Hypothalamus (tissue), 51 donors: Measurements from ENCODE around the gene PFKFB4.
"Not testable (repeated sequence)": the region's sequence is repeated elsewhere in the genome, so short reads cannot be mapped to it uniquely, and the experiment has no call there.

Source experiments
- DNase-seq, 51 donors: peaks; one replicate each; lab custom pipeline; 2025; lab: John Stamatoyannopoulos, UW

The PFKFB4 gene

GRCh38 chr3:48536785-48537184, 19.8 kb downstream of the PFKFB4 start:
- no peak for DNase-seq

- DNase-seq = no peak
These were observed 20.5 kb downstream of the PFKFB4 start for GRCh38 chr3:48536116-48536515.

- no peak for DNase-seq
These were observed 21.0 kb downstream of the PFKFB4 start for GRCh38 chr3:48535578-48535977.

GRCh38 chr3:48532977-48533337, 23.6 kb downstream of the PFKFB4 start:
- no peak for DNase-seq

GRCh38 chr3:48532271-48532976, 24.2 kb downstream of the PFKFB4 start:
- peak in 9 of 51 donors; percentile 5 to 74 (median 21) for DNase-seq

GRCh38 chr3:48530701-48531100, 25.9 kb downstream of the PFKFB4 start:
- DNase-seq = not testable (repeated sequence)

- DNase-seq = no peak
These were observed 27.8 kb downstream of the PFKFB4 start for GRCh38 chr3:48528754-48529153.

- DNase-seq = no peak
These were observed 28.6 kb downstream of the PFKFB4 start for GRCh38 chr3:48528048-48528447.

- no peak for DNase-seq
These were observed 31.6 kb downstream of the PFKFB4 start for GRCh38 chr3:48524970-48525369.

- no peak for DNase-seq
These were observed 35.0 kb downstream of the PFKFB4 start for GRCh38 chr3:48521635-48522034.

- no peak for DNase-seq
These were observed 37.3 kb downstream of the PFKFB4 start for GRCh38 chr3:48519277-48519643.

GRCh38 chr3:48518638-48519276, 37.8 kb downstream of the PFKFB4 start:
- no peak for DNase-seq

- DNase-seq = no peak
These were observed 38.5 kb downstream of the PFKFB4 start for GRCh38 chr3:48518069-48518468.

GRCh38 chr3:48516571-48516970, 40.0 kb downstream of the PFKFB4 start:
- no peak for DNase-seq

- DNase-seq = no peak
These were observed 42.0 kb downstream of the PFKFB4 start for GRCh38 chr3:48514431-48515227.

- DNase-seq = no peak
These were observed 45.1 kb downstream of the PFKFB4 start for GRCh38 chr3:48511551-48511950.

- DNase-seq = peak in 21 of 51 donors; percentile 4 to 53 (median 16)
These were observed 49.1 kb downstream of the PFKFB4 start for GRCh38 chr3:48507256-48508061.

- DNase-seq = no peak
These were observed 50.6 kb downstream of the PFKFB4 start for GRCh38 chr3:48505968-48506504.

- DNase-seq = no peak
These were observed 51.5 kb downstream of the PFKFB4 start for GRCh38 chr3:48505146-48505545.
